ENCODE data around the gene EPHB2.

GRCh38 chr1:22875241-22875640 lies 164.6 kb downstream of the EPHB2 start:
- no peak for TF ChIP-seq RFX5 (IDR thresholded peaks at IDR 0.05; ENCODE audit: low read depth, low read length)
- no peak for TF ChIP-seq RAD21 (IDR thresholded peaks at IDR 0.05; ENCODE audit: low read length)
- TF ChIP-seq, protein P1, sequence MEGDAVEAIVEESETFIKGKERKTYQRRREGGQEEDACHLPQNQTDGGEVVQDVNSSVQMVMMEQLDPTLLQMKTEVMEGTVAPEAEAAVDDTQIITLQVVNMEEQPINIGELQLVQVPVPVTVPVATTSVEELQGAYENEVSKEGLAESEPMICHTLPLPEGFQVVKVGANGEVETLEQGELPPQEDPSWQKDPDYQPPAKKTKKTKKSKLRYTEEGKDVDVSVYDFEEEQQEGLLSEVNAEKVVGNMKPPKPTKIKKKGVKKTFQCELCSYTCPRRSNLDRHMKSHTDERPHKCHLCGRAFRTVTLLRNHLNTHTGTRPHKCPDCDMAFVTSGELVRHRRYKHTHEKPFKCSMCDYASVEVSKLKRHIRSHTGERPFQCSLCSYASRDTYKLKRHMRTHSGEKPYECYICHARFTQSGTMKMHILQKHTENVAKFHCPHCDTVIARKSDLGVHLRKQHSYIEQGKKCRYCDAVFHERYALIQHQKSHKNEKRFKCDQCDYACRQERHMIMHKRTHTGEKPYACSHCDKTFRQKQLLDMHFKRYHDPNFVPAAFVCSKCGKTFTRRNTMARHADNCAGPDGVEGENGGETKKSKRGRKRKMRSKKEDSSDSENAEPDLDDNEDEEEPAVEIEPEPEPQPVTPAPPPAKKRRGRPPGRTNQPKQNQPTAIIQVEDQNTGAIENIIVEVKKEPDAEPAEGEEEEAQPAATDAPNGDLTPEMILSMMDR (conservative IDR thresholded peaks at IDR 0.05; ENCODE audit: low read depth, low read length): no peak
- no peak for TF ChIP-seq POLR2A (IDR thresholded peaks at IDR 0.05; ENCODE audit: low read depth, low read length)
- no peak for TF ChIP-seq MAZ (IDR thresholded peaks at IDR 0.05; ENCODE audit: borderline replicate concordance, low read depth, low read length)
- TF ChIP-seq MXI1 (IDR thresholded peaks at IDR 0.05; ENCODE audit: borderline replicate concordance, low read depth, low read length): no peak
- TF ChIP-seq RCOR1 (IDR thresholded peaks at IDR 0.05; ENCODE audit: insufficient replicate concordance, low read length): no peak
- no peak for TF ChIP-seq CEBPB (IDR thresholded peaks at IDR 0.05; ENCODE audit: low read depth, low read length)
- no peak for TF ChIP-seq BHLHE40 (IDR thresholded peaks at IDR 0.05; ENCODE audit: low read depth, low read length)
- TF ChIP-seq, protein P2, sequence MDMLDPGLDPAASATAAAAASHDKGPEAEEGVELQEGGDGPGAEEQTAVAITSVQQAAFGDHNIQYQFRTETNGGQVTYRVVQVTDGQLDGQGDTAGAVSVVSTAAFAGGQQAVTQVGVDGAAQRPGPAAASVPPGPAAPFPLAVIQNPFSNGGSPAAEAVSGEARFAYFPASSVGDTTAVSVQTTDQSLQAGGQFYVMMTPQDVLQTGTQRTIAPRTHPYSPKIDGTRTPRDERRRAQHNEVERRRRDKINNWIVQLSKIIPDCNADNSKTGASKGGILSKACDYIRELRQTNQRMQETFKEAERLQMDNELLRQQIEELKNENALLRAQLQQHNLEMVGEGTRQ (IDR thresholded peaks at IDR 0.05; ENCODE audit: low read depth, low read length): no peak
- TF ChIP-seq CHD1 (IDR thresholded peaks at IDR 0.05; ENCODE audit: low read depth, low read length): no peak
- no peak for TF ChIP-seq ELK1 (IDR thresholded peaks at IDR 0.05; ENCODE audit: borderline replicate concordance, low read depth, low read length)
- TF ChIP-seq SMC3 (IDR thresholded peaks at IDR 0.05; ENCODE audit: low read depth, low read length): no peak

All from IMR-90 (cell line).